Left ventricle myocardium superior (tissue), 1 donor: Measurements from ENCODE around the gene SETBP1. TPM values are rescaled to one million over a fixed set of nuclear protein-coding genes. Genes with fewer than 3 reads are reported as not detected.

Experiments
- ATAC-seq: fragments of 200-7000 bp; cut with Tn5 transposase; one replicate; pipeline ENCODE4 v1.9.1; 2020; ENCODE audit warnings: mild to moderate bottlenecking, moderate library complexity
- DNase-seq: peaks from one replicate; pipeline ENCODE4 v3.0.0-alpha.2; 2020
- intact Hi-C: fragments of 100-400 bp; cut with micrococcal nuclease; formaldehyde crosslinking; loops from one replicate; pipeline ENCODE4 v1.11.0; 2022
- total RNA-seq: library from RNA; stranded (reverse); fragmentation: NEBNext Ultra II Directional; extraction: Animal tissue kit (Norgen Biotek cat#: 25700); gene quantifications from one replicate; pipeline ENCODE4 v1.2.1, GENCODE V29; 2021
- donor health status: DM: no; HTN: yes; CAD: no; lungs with severe emphysema.

Gene SETBP1
- total RNA-seq, 1 donor from 2014 or later: 6.7 TPM

- DNase-seq (no peak), ATAC-seq (no peak)
- intact Hi-C loops: no loop called here
Measured at GRCh38 chr18:44842588-44843412, 162.1 kb downstream of the SETBP1 start.

- no peak for ATAC-seq
- no peak for DNase-seq
- intact Hi-C loops: no loop called here
Measured at GRCh38 chr18:44844486-44844885, 163.8 kb downstream of the SETBP1 start.

GRCh38 chr18:44846450-44846849, 165.8 kb downstream of the SETBP1 start:
- intact Hi-C loops: no loop called here
- DNase-seq (no peak), ATAC-seq (no peak)

- DNase-seq (no peak), ATAC-seq (no peak)
- intact Hi-C loops: no loop called here
Measured at GRCh38 chr18:44848644-44849335, 168.1 kb downstream of the SETBP1 start.

GRCh38 chr18:44849361-44849760, 168.7 kb downstream of the SETBP1 start:
- ATAC-seq (no peak), DNase-seq (no peak)
- intact Hi-C loops: no loop called here

GRCh38 chr18:44850001-44850400, 169.3 kb downstream of the SETBP1 start:
- ATAC-seq (no peak), DNase-seq (no peak)
- intact Hi-C loops: no loop called here

- ATAC-seq (no peak), DNase-seq (no peak)
- intact Hi-C loops: no loop called here
Measured at GRCh38 chr18:44851856-44852621, 171.4 kb downstream of the SETBP1 start.

GRCh38 chr18:44852818-44853217, 172.1 kb downstream of the SETBP1 start:
- intact Hi-C loops: no loop called here
- ATAC-seq (peak; percentile 94), DNase-seq (no peak)

- intact Hi-C loops: no loop called here
- DNase-seq (no peak), ATAC-seq (no peak)
Measured at GRCh38 chr18:44853430-44853829, 172.7 kb downstream of the SETBP1 start.

- intact Hi-C loops: no loop called here
- no peak for DNase-seq
- ATAC-seq: no peak
Measured at GRCh38 chr18:44855681-44856080, 175.0 kb downstream of the SETBP1 start.

GRCh38 chr18:44856157-44856556, 175.5 kb downstream of the SETBP1 start:
- ATAC-seq (no peak), DNase-seq (no peak)
- intact Hi-C loops: no loop called here

GRCh38 chr18:44857081-44857480, 176.4 kb downstream of the SETBP1 start:
- intact Hi-C loops: no loop called here
- DNase-seq: no peak
- ATAC-seq: peak; percentile 33

GRCh38 chr18:44857744-44858491, 177.2 kb downstream of the SETBP1 start:
- intact Hi-C loops: no loop called here
- DNase-seq (no peak), ATAC-seq (no peak)

GRCh38 chr18:44859263-44859662, 178.6 kb downstream of the SETBP1 start:
- ATAC-seq: no peak
- intact Hi-C loops: no loop called here
- no peak for DNase-seq

GRCh38 chr18:44859751-44860439, 179.2 kb downstream of the SETBP1 start:
- intact Hi-C loops: no loop called here
- no peak for ATAC-seq

GRCh38 chr18:44862112-44862511, 181.4 kb downstream of the SETBP1 start:
- intact Hi-C loops: no loop called here

More at GRCh38 chr18:44859751-44860439, 179.2 kb downstream of the SETBP1 start:
- DNase-seq: no peak

GRCh38 chr18:44866103-44866502, 185.4 kb downstream of the SETBP1 start:
- intact Hi-C loops: no loop called here
- DNase-seq: no peak
- ATAC-seq: no peak

More at GRCh38 chr18:44862112-44862511, 181.4 kb downstream of the SETBP1 start:
- DNase-seq (no peak), ATAC-seq (no peak)

GRCh38 chr18:44869533-44869932, 188.8 kb downstream of the SETBP1 start:
- ATAC-seq (no peak), DNase-seq (no peak)
- intact Hi-C loops: no loop called here
